ES-I3 (cell line): ENCODE measurements around the gene ZFHX2.
A peak's percentile ranks its signal among the peaks of the same experiment; 100 is the strongest.

Experiments used
- H3K36me3 ChIP-seq: 2 replicates; pipeline ENCODE4 v1.6.1; 2013; ENCODE audit warnings: mild to moderate bottlenecking, low read length, control low read depth, moderate library complexity; ENCODE audit not compliant: insufficient read depth
- H3K4me1 ChIP-seq: 2 replicates; pipeline ENCODE4 v1.6.1; 2013; ENCODE audit warnings: mild to moderate bottlenecking, control low read depth, low read length; ENCODE audit not compliant: insufficient read depth
- H3K9ac ChIP-seq: 2 replicates; pipeline ENCODE4 v1.6.1; 2013; ENCODE audit warnings: low read depth, mild to moderate bottlenecking, low read length, moderate library complexity
- H3K9me3 ChIP-seq: 2 replicates; pipeline ENCODE4 v1.6.1; 2013; ENCODE audit warnings: mild to moderate bottlenecking, low read length, moderate library complexity; ENCODE audit not compliant: control insufficient read depth, insufficient read depth

ZFHX2 gene

DNA sequence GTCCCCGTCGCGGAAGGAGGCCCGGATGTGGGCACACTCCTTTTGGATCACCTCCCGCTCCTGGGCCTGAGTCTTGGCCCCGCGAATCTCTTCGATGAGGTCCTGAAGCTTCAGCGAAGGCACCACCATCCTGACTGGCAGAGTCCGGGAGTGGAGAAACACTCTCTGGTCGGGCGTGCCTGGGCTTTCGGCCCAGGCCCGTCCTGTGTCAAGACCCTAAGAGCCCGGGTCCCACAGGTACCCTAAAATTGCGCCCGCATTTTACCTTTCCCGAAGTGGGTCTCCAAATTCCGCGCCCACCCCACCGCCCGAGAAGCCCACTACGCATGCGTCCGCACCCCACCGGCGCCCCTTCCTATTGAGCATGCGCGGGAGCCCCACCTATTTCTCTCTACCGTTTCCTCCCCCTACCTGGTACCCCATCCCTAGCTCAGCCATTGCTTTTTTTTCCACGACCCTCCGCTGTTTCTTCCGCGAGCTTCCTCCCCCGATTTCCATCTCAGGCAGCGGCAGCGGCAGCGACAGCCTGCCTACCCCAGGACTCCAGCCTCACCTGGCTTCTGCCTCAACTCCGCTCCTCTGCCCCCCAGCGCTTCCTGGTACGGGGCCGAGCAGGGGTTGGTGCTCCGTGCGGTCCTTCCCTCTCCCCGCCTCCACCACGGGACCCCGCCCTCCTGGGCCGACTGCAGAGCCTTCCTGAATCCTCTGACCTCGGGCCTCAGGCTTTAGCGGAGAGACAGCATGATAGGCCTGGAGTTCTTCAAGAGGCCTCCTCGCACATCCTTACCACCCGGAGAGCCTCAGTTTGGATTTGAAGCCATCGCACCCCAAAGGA lies 15.8 kb upstream of the ZFHX2 start, which contains the start of gene AP1G2:
Gene AP1G2 (minus strand): TSS at position 606 of the 835 bp plus-strand sequence. CDS start 477 bp downstream, at position 129.
- Histone ChIP-seq H3K9ac (peak within 1 kb of the TSS; percentile 87), H3K9me3 (no peaks in the 10 kb centered on the region), H3K36me3 (no peaks in the 10 kb centered on the region), H3K4me1 (peaks cover 24% of the 10 kb centered on the region)

DNA sequence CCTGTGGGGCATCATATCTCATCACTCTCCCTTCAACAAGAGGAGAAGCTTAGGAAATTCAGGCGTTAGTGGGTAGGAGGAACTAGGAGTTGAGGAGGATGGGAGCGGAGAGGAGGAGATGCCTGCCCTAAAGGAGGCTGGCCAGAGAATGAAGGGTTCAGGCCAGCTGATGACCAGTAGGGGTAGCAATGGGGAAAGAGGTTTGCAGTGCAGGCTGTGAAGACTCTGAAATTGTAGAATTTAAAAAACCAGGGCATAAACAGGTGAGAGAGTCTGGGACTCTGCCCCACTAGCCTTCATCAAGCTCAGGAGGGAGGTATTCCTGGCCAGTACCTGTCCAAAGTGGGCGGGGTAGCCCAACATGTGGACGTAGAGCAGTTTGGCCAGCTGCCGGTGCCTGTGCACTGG lies 15.2 kb upstream of the ZFHX2 start:
- Histone ChIP-seq H3K4me1 (peaks cover 24% of the 10 kb centered on the region), H3K9me3 (no peaks in the 10 kb centered on the region), H3K36me3 (no peaks in the 10 kb centered on the region; the same call in 1 of the 2 replicates), H3K9ac (peak overlapping the region; percentile 87)

DNA sequence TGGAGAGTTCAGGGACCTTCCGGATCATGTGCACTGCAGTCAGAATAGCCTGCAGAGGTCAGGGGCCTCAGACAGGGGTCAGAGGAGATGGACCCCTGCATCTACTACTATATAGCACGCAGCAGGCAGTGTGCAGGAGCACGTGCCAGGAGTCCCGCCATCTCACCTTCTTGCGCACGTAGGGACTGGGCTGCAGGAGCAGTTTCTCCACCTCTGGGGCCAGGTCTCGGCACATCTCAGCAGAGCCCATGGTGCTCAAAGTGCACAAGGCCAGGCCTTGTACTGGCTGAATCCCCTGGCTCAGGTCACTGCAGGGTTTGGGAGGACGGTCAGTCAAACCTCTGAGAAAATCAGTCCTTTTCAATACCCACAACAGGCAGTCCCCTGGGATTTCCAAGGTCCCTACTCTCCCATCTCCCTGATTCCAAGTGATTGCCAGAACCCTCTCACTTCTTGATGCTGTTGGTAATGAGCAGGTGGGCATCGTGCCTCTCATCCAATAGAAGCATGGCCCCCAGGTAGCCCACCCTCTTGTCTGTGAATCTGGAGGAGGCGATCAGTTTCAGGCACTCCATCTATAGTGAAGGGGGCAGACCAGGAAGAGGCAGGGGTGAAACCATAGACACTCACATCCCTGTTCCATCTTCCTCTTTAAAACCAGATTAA lies 14.7 kb upstream of the ZFHX2 start:
- Histone ChIP-seq H3K4me1 (peaks cover 24% of the 10 kb centered on the region), H3K9ac (peak overlapping the region; percentile 87; the same call in 1 of the 2 replicates), H3K9me3 (no peaks in the 10 kb centered on the region), H3K36me3 (no peaks in the 10 kb centered on the region; the same call in 1 of the 2 replicates)

DNA sequence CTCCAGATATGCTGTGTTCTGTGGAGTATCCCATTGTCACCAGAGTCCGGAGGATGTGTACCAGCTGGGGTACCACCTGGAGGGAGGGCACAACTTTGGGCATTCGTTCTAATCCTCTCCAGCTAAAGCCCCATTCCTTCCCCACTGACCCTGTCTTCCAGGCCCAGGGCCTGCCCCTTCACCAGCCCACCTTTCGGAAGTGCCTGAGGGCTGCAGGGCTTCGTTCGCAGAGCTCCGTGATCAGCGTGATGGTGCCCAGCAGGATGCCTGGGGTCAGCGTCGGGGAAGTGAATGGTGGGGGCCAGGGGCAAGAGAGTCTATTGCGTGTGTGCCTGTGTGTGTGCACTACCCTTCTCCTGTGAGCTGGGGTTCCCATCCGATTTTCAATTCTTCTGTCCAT lies 14.1 kb upstream of the ZFHX2 start:
- Histone ChIP-seq H3K9ac (no peak overlapping the region), H3K9me3 (no peaks in the 10 kb centered on the region), H3K4me1 (peaks cover 24% of the 10 kb centered on the region), H3K36me3 (no peaks in the 10 kb centered on the region; the same call in 1 of the 2 replicates)

DNA sequence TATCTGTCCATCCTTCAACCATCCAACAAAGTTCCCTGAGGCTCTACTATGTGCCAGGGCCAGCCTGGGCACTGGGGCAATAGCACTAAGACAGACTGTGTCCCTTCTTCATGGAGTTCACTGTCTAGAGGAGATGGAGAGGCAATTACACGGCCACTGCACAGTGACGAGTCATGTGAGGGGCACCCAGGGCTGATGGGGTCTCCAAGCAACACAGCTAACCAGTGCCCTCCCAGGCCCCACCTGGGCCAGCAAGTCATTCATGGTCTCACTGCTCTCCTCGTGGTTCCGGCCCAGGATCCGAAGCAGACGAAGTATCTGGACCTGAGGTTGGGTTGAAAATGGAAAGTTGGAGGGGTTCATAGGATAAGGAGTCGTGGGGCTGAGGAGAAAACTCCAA lies 13.3 kb upstream of the ZFHX2 start:
- peaks cover 24% of the 10 kb centered on the region for H3K4me1 ChIP-seq
- no peak overlapping the region for H3K9ac ChIP-seq
- no peaks in the 10 kb centered on the region; the same call in 1 of the 2 replicates for H3K36me3 ChIP-seq
- H3K9me3 ChIP-seq, result no peaks in the 10 kb centered on the region

DNA sequence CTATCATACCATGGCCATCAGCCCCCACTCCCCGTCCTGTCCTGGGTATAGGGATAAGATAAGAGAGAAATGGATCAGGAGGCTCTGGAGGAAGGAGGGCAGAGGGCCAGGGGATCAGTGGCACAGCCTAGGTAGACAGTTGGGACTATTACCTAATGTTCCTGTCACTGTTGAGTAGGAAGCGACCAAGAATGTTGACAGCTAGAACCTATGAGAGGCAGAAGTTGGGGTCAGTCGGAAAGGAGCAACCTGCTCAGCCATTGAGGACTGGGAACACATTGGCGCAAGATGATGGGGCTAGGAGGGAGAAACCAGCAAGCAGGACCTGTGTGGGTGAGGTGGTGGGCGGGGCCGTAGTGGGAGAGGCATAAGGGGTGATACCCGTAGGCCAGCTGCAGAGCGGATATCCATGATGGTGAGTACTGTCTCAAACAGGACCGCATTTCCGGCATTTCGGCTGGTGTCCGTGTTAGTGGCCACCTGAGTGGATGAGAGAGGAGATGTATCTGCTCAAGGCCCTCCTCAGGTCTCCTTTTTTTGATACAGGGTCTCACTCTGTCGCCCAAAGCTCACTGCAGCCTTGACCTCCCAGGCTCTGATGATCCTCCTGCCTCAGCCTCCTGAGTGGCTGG lies 12.7 kb upstream of the ZFHX2 start:
- Histone ChIP-seq H3K9me3 (no peaks in the 10 kb centered on the region), H3K36me3 (no peaks in the 10 kb centered on the region; the same call in 1 of the 2 replicates), H3K4me1 (peaks cover 18% of the 10 kb centered on the region), H3K9ac (no peak overlapping the region)

DNA sequence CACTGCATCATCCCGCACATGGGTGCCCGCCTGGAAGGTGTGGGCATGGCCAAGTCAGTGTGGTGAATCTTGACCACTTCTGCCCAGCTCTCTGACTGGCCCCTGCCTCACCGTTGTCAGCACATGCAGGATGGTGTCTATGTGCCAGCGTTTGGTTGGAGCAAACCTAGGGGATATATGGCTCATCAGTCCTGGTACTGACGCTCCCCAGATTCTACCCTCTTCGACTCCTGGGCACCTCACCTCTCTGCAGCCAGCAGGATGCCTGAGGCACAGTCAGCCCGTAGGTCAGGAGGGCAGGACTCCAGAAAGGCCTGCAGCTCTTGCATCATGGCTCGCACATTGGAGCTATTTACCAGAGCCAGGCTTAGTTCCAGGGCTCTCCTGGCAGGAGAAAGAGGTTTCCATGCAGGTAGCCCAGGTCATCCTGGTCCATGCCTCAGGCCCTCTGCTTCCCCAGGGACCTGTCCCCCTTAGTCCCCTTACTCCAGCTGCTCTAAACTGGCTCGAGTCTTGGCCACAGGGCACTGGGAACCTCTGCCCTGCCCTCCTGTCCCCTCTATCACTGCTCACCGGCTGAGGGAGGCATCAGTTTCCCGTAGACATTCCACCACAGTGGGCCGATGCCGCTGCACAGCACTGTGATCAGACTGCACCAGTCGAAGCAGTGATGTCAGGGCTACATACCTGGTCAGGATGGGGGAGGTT lies 12.1 kb upstream of the ZFHX2 start:
- Histone ChIP-seq H3K4me1 (peaks cover 13% of the 10 kb centered on the region), H3K9me3 (no peaks in the 10 kb centered on the region), H3K9ac (no peak overlapping the region), H3K36me3 (peaks cover 4% of the 10 kb centered on the region; the same call in 1 of the 2 replicates)

DNA sequence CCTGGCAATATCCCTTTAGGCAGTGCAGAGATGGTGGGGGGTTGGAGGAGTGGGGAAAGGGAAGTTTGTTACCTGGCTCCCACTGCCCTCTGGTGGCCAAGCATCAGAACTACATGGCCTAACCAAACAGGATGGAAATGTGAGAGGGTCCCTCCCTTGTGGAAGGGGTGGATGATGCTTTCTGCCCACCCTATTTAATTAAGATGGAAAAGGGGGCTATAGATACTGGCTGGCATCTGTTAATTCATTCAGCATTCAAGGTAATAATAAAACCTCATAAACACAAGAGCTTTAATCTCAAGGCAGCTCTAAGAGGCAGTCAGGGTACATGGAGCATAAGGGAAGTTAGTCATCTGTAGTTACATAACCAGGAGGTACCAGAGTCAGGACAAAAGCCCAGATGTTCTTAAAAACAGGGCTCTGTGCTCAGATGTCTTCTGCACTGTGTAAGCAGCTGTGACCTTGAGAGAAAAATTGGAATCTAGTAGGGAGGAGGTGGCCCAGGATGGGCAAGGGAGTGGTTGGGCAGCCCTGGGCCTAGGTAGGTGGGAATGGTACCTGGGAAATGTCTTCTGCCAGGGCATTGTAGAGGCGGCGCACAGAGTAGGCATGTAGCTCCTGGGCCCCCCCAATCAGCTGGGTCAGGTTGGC lies 11.4 kb upstream of the ZFHX2 start:
- peaks cover 6% of the 10 kb centered on the region for H3K4me1 ChIP-seq
- H3K9ac ChIP-seq, result no peak overlapping the region
- H3K36me3 ChIP-seq, result peaks cover 4% of the 10 kb centered on the region; the same call in 1 of the 2 replicates
- no peaks in the 10 kb centered on the region for H3K9me3 ChIP-seq

DNA sequence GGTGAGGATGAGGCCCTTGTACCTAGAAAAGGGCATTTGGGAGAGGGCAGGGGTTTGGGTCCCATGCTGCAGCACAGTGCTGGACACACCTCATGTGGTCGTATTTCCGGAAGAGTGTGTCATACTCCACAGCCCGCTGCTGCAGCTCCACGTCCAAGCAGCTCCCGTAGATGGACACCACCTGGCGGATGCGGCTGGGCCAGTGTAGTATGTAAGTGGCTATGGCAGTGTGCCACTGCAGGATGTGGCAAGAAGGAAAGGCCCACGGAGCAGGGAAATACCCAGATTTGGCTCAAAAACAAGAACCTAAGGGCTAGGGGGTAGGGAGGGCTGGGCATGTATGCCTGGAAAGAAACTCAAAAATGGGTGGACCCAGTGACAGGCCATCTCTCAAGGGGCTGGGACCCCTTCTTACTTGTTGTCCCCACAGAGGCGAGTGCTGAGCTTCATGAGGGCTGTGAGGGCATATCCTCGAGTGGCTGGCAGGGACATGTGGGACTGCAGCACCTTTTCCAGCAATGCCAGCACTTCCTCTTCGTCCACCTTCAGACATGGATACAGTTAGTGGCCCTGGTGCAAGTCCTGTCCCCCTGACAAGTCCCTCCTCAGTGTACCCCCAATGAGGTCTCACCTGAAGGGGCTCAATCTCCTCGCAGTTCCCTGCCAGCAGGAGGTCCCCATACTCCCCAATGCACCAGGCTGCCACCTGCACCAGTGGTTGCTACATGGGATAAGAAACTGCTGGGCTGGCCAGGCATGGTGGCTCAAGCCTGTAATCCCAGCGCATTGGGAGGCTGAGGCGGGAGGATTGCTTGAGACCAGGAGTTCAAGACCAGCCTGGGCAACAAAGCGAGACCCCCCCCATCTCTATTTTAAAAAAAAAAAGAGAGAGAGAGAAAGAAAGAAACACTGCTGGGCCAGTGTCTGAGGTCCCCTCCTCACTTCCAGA lies 10.6 kb upstream of the ZFHX2 start:
- Histone ChIP-seq H3K9ac (no peak overlapping the region), H3K36me3 (peaks cover 4% of the 10 kb centered on the region), H3K9me3 (no peaks in the 10 kb centered on the region), H3K4me1 (peaks cover 6% of the 10 kb centered on the region)

DNA sequence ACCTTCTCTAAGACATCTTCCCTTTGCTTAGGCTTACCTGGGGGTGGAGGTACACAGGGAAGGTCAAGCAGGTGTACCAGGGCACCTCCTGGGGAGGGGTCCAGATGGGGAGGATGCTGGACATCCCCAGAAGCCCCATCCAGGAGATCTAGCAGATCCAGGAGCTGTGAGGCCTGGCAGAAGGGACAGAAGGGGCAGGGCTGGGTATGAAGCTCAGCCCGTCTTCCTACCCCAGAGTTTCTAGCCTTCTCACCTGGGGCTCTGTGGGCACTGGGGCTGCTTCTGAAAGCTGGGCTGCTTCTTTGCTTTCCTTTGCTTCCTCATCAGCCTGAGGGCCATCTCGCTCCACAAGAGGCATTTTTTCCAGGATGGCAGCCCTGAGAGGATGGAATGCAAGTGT lies 9.7 kb upstream of the ZFHX2 start:
- Histone ChIP-seq H3K36me3 (peaks cover 4% of the 10 kb centered on the region), H3K9me3 (no peaks in the 10 kb centered on the region), H3K9ac (no peak overlapping the region)

DNA sequence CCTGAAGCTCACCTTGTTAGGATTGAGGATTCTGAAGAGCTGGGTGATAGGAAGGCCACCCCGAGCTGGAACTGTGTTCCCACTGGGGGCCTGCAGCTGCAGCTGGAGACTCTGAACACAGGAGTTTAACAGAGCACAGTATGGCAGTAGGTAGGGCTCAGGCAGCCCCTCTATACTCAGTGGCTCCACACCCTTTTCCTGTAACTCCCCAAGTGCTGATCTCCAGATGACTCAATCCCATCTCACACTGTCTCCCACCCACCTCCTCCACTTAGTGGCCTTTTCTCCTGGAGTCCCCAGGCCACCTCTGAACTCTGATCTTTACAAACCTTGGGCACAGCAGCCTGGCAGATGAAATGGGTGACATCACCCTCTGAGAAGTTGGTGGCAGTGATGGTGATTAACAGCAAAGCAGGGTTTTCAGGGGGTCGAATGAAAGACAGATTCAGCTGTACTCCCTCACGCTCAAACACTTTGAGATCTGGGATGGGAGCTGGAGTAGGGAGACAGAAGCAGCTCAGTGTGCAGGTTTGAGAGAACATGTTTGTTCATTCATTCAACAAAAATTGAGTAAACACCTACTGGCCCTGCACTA lies 8.5 kb upstream of the ZFHX2 start:
- H3K9me3 ChIP-seq, result no peaks in the 10 kb centered on the region
- H3K36me3 ChIP-seq, result peaks cover 4% of the 10 kb centered on the region
- H3K9ac ChIP-seq, result no peak overlapping the region
- peaks cover 6% of the 10 kb centered on the region; the same call in 1 of the 2 replicates for H3K4me1 ChIP-seq

More for the DNA sequence above, 9.7 kb upstream of the ZFHX2 start:
- H3K4me1 ChIP-seq, result peaks cover 6% of the 10 kb centered on the region

DNA sequence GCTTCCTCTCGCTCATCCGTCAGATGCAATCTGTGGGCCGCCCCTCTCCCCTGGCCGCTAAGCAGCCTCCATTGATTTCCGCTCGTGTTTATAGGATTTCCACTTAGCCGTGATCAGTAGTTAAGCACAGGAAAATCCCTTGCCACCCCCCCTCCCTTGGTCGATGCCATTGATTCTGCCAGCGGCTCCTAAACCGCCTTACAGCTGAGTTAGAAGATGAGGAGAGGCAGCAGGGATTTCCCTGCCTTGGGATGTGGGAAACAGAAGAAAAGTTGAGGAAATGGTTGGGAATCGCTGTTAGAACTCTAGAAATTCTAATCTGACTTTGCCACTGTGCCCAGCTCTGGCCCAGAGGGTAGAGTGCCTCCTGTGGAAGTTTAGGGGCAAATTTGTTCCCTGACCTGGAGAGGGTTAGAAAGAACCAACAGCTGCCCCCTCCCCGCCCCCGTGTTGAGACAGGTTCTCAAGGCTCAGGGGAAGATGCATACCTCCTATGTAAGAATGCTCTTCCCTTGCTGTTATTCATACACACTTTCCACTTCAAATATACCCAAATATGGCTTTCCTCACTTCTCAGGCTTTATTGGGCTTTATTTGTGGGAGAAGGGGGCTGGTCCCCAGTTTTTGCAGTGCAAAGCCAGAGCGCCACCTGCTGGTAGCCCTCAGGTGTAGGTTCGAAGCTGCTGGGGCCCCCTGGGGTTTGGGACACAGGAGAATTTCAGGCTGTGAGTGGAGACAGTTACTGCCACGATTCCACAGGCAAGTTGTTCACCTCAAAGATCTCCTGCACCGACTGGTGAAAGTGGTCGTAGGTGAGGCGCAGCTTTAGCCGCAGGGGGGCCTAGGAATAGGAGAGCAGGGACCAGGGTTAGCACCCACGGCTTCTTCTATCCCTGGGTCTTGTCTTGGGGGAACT lies 7.7 kb upstream of the ZFHX2 start:
- Histone ChIP-seq H3K9me3 (no peaks in the 10 kb centered on the region), H3K4me1 (peaks cover 6% of the 10 kb centered on the region; the same call in 1 of the 2 replicates), H3K9ac (no peak overlapping the region), H3K36me3 (peaks cover 4% of the 10 kb centered on the region)
